Endothelial cell of umbilical vein (primary cell): ENCODE measurements around the gene AGBL4.
"Not testable (repeated sequence)": the region's sequence is repeated elsewhere in the genome, so short reads cannot be mapped to it uniquely, and the experiment has no call there.

Experiments
- EZH2 ChIP-seq: IDR thresholded peaks from 2 replicates; pipeline ENCODE4 v1.6.1; 2012; ENCODE audit warnings: borderline replicate concordance, low read depth, mild to moderate bottlenecking, moderate library complexity, low read length, inconsistent platforms; ENCODE audit not compliant: severe bottlenecking
- JUN ChIP-seq: IDR thresholded peaks from 2 replicates; pipeline ENCODE4 v1.6.1; 2011; ENCODE audit warnings: borderline replicate concordance, low read depth; ENCODE audit not compliant: insufficient read length, insufficient read depth
- POLR2A ChIP-seq: IDR thresholded peaks from 2 replicates; pipeline ENCODE4 v1.6.1; 2012; ENCODE audit warnings: low read depth, mild to moderate bottlenecking, control low read depth, low read length
- POLR2AphosphoS5 ChIP-seq: IDR thresholded peaks from 2 replicates; pipeline ENCODE4 v1.6.1; 2012; ENCODE audit warnings: low read depth, mild to moderate bottlenecking, control low read depth, low read length, moderate library complexity; ENCODE audit not compliant: insufficient read depth
- TF ChIP-seq, protein P1 (sequence below), 2 donors: IDR thresholded peaks; 1 replicate in 1 of 2; 2 replicates in 1 of 2; pipeline ENCODE4 v1.5.1; 2011; ENCODE audit warnings: low read length in 2 of 2, mild to moderate bottlenecking in 2 of 2, moderate library complexity in 2 of 2, control low read depth in 1 of 2, inconsistent platforms in 1 of 2, low read depth in 1 of 2; ENCODE audit not compliant: insufficient read depth in 1 of 2; ENCODE audit errors: extremely low read depth in 1 of 2

DNA sequence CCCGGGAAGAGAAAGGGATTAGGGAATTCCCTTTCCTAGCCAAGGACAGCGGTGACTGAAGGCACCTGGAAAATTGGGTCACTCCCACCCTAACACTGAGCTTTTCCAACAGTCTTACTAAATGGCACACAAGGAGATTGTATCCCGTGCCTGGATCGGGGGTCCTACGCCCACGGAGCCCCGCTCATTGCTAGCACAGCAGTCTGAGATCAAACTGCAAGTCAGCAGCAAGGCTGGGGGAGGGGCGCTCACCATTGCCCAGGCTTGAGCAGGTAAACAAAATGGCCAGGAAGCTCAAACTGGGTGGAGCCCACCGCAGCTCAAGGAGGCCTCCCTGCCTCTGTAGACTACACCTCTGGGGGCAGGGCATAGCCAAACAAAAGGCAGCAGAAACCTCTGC is 285.6 kb downstream of the AGBL4 start:
- not testable (repeated sequence) for TF ChIP-seq EZH2, JUN, POLR2A, POLR2AphosphoS5
- TF ChIP-seq, protein P1, sequence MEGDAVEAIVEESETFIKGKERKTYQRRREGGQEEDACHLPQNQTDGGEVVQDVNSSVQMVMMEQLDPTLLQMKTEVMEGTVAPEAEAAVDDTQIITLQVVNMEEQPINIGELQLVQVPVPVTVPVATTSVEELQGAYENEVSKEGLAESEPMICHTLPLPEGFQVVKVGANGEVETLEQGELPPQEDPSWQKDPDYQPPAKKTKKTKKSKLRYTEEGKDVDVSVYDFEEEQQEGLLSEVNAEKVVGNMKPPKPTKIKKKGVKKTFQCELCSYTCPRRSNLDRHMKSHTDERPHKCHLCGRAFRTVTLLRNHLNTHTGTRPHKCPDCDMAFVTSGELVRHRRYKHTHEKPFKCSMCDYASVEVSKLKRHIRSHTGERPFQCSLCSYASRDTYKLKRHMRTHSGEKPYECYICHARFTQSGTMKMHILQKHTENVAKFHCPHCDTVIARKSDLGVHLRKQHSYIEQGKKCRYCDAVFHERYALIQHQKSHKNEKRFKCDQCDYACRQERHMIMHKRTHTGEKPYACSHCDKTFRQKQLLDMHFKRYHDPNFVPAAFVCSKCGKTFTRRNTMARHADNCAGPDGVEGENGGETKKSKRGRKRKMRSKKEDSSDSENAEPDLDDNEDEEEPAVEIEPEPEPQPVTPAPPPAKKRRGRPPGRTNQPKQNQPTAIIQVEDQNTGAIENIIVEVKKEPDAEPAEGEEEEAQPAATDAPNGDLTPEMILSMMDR (IDR thresholded peaks at IDR 0.05; ENCODE audit: extremely low read depth in 1 of 2, insufficient read depth in 1 of 2, low read depth in 1 of 2, low read length in 2 of 2) = not testable (repeated sequence)
